UCSD-AML1 (cell line): ENCODE results near the gene SLC6A6.

Experiments
- DNase-seq: peaks from one replicate; lab custom pipeline; 2025; ENCODE audit not compliant: unreplicated experiment; lab: John Stamatoyannopoulos, UW

The SLC6A6 gene

GRCh38 chr3:14416453-14416852, 14.0 kb downstream of the SLC6A6 start:
- no peak for DNase-seq

DNA sequence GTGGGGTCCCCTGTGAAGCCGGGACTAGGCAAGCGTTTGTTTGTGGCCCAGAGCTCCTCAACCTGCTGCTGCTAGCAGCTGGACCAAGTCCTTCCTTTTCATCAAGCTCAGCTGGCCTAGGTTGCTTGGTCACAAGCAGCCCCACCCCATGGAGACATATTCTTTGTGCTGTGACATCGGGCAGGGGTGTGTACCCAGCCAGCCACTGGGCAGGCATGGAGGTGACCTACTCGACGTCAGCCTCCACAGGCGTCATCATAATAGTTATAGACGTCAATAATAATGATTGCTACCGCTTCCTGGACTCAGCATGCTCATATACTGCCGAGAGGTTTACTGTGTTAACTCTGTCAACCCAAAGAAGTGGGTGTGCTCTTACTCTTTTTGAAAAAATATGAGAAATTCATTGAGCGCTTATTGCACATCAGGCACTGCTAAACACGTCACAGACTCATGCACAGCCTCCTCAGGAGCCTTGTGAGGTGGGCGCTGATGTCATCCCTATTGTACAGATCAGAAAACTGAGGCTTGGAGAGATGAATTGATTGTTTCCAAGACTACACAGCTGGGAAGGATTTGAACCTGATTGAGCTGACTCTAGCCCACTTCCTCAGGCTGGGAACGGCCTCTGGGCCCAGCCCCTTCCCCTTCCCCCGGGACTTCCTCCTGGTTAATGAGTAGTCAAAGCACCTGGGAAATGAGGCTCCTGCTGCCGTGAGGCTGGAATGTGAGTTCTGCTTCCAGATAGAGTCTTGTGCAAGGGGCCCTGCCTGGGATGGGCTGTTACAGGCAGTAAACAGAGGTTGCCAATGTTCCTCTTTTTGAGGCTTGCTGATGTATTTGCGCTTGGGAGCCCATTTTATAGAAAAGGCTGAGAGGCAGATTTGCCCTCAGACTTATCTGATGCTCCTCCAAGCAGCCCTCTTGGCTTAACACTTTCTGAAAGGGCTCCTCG, 16.2 kb downstream of the SLC6A6 start:
- DNase-seq = peak; percentile 57

- DNase-seq = no peak
Measured at GRCh38 chr3:14422016-14422963, 19.9 kb downstream of the SLC6A6 start.

- no peak for DNase-seq
Measured at GRCh38 chr3:14423197-14423743, 20.9 kb downstream of the SLC6A6 start.

- DNase-seq = no peak
Measured at GRCh38 chr3:14423963-14424362, 21.6 kb downstream of the SLC6A6 start.

- DNase-seq = peak; percentile 56
Measured at GRCh38 chr3:14424711-14425580, 22.5 kb downstream of the SLC6A6 start.

DNA sequence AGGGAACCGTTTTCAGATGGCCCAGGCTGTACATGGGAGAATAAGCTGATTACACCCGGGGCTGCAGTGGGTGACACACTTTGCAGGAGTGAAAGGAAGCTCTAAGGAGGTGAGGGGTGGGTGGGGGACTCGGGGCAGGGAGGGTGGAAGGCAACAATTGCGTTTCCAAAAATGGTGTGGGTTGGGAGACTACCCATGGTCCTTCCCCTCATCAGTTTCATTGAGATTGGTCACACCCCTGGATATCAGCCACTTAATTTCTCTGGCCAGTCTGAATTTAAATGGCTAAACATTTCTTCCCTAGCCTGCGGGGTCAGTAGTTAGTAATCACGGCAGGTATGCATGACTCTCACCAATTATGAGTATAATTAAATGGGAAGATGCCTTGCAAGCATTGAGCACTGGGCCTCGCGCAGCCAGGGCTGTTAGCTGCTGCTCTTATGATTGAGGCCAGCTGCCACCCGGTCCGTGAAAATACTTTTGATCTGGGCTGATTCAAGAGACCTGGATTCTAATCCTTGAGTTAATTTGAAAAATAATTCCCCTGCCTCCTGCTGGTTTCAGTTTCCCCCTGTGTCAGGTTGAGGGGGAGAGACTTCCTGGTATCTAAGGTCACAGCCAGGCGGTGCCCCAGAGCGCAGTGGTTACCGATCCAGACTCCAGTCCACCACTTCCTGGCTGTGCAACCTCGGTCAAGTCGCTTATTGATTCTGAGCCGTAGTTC, 23.3 kb downstream of the SLC6A6 start:
- DNase-seq = peak; percentile 68

DNA sequence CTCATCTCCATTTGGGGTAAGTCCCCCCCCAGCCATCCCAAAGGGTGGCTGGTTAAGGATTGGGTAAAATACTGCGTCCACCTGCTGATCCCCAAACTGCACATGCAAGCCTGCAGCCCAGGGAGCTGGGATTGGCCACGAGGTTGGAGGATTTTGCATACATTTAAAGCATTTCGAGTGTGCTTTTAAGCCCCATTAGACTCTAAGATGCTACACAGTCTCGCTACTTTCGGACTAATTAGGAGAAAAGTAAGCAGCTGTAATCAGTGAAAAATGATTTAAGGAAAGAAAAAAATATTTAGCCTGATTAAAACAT, 23.9 kb downstream of the SLC6A6 start:
- no peak for DNase-seq

DNA sequence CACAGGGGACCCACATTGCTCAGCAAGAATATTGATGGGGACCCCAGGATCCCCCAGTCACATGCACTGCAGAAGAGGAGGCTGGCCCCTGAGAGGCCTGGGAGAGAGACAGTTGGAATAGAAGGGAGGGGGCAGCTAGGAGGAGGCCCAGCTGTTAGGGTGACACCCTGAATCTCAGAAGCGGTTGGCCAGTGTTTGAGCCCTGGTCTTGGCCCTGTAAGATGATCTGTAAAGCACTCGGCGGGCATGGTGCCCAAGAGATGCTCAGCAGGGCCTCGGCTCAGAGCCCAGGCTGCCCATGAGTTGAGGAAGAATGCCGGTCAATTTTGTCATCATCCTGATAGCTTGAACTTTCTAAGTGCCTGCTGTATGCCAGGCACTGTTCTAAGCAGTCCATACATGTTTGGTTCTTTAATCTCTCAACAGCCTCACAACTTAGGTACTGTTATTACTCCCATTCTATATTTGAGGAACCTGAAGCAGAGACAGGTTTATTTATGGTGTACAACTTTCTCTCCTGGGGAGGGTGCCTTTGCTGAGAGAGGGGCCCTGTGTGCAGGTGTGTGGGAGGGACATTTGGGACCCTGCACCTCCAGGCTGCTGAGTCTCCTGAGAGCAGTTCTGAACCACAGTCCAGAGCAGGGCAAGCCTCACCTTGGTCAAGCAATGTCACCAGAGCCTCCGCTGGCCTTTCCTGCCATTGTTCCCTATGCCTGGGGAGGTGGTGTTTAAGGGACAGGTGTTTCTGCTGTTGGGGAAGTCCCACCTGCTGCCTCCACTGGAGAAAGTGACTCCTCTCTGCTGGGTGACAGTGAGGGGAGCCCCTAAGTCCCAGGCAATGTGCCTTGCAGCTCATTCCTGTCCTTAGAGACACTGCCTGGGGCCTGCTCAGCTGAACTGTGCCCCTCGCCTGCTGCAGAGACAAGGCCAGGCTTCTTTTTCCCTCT, 26.0 kb downstream of the SLC6A6 start:
- no peak for DNase-seq

DNA sequence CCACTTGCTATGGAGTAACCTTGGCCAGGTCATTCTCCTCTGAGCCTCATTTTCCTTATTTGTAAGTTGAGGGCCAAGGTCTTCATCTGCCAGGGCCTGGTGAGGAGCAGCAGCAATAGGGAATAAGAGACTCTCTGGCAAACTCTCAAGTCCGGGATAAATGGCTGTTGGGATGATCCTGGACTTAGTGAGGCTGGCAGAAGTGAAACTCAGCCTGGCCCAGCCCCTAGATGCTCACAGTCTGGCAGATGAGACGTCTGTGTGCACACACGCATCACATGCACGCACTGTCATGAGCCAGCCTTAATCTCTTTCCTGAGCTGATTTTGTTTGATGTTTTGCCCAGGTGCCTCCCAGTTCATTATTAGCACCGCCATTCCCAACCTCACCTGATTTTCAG, 26.8 kb downstream of the SLC6A6 start:
- DNase-seq = no peak

- no peak for DNase-seq
Measured at GRCh38 chr3:14429640-14430039, 27.2 kb downstream of the SLC6A6 start.

- DNase-seq = no peak
Measured at GRCh38 chr3:14430053-14430452, 27.6 kb downstream of the SLC6A6 start.

DNA sequence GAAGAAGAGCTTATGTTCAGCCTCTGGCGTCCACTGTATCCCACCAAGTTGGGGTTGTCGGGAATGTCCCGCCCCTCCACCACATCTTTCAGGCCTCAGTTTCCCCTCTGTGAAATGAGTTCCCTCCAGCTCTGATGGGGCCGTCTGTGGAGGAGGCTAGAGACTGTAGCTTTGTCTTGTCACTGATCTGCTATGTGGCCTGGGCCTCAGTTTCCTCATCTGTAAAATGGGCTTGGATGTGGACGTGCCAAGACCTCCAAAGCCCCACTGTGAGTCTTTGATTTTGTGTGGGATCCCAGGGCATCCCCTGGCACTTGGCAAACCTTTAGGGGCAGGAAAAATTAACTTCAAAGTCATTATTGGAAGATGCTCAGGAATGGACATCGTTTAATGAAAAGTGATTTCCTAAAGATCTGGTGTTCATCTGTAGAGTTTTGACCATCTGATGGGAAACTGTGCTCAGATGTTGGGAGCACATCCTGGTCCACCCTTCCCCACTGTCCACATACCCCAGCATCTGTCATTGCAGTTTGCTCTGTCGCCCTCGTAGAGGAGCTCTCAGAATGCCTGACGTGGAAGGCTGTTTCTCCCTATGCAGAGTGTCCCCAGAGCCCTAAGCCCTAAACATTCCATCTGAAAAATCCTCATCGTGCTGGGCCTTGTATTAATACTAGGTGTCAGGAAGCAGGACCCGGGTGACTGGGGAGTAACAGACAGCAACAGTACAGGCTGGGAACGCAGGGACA, 28.5 kb downstream of the SLC6A6 start:
- peak; percentile 64 for DNase-seq

DNA sequence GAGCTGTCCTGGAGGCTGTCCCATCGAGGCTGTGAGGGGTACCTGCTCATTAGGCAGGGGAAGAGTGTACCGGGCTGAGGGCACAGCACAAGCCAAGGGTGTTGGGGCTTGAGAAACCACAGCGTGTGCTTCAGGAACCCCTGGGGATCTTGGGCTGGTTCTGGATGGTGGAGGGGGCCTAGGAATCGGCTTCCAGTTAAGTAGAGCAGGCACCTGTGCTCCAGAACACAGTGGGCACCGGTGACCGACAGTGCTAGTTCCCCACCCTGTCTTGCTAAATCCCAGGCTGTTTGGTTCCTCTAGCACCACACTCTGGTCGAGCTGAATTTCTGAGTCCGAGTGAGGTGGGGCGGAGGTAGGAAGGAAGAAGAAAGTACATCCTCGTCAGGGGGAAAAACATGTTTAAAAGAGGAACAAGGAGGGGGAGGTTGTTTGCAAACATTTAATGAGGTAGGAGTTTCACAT, 29.1 kb downstream of the SLC6A6 start:
- peak; percentile 67 for DNase-seq

- DNase-seq = peak; percentile 94
Measured at GRCh38 chr3:14431917-14432834, 29.8 kb downstream of the SLC6A6 start.

- no peak for DNase-seq
Measured at GRCh38 chr3:14433106-14433505, 30.7 kb downstream of the SLC6A6 start.

GRCh38 chr3:14434126-14434497, 31.7 kb downstream of the SLC6A6 start:
- no peak for DNase-seq
